ENCODE measurements around the gene IFI27L1. TPM values are rescaled to one million over a fixed set of nuclear protein-coding genes. Genes with fewer than 3 reads are reported as not detected.
A peak's percentile ranks its signal among the peaks of the same experiment; 100 is the strongest.

IFI27L1 gene
- total and polyA plus RNA-seq, 2 of the 13 experiments (the other 11 are each of a cell fraction or from before 2014, with no cell fraction given): 11.9 to 19.0 TPM

- TF ChIP-seq ZNF687 (CRISPR knock-in tag; IDR thresholded peaks at IDR 0.05): peak; percentile 52
- TF ChIP-seq ZNF160 (CRISPR knock-in tag; IDR thresholded peaks at IDR 0.05): no peak
- peak; percentile 18 for TF ChIP-seq XRCC5 (optimal IDR thresholded peaks at IDR 0.05; ENCODE audit: low read length)
- 0 out of 2 replicates have a peak, but pooled peaks have one; percentile 11 for TF ChIP-seq ARID5B (CRISPR knock-in tag; IDR thresholded peaks at IDR 0.05)
- 0 out of 2 replicates have a peak, but pooled peaks have one; percentile 27 for TF ChIP-seq HDAC1 (CRISPR knock-in tag; IDR thresholded peaks at IDR 0.05)
- TF ChIP-seq NR2F6 (IDR thresholded peaks at IDR 0.05): 0 out of 2 replicates have a peak, but pooled peaks have one; percentile 28
- TF ChIP-seq NR2F6 (CRISPR knock-in tag; IDR thresholded peaks at IDR 0.05): peak; percentile 63; the same call in 1 of the 2 replicates
- TF ChIP-seq CTCF (CRISPR knock-in tag; IDR thresholded peaks at IDR 0.05): peak; percentile 24; the same call in 1 of the 2 replicates
- 0 out of 2 replicates have a peak, but pooled peaks have one; percentile 14 for TF ChIP-seq BCL6 (CRISPR knock-in tag; IDR thresholded peaks at IDR 0.05)
- no peak for TF ChIP-seq MTA3 (CRISPR knock-in tag; IDR thresholded peaks at IDR 0.05)
- no peak for TF ChIP-seq ZNF281 (CRISPR knock-in tag; IDR thresholded peaks at IDR 0.05; ENCODE audit: borderline replicate concordance)
- no peak for TF ChIP-seq NONO (IDR thresholded peaks at IDR 0.05)
- TF ChIP-seq NONO (CRISPR knock-in tag; conservative IDR thresholded peaks at IDR 0.05): peak; percentile 46; the same call in 1 of the 2 replicates
- TF ChIP-seq ZNF788 (CRISPR knock-in tag; IDR thresholded peaks at IDR 0.05; ENCODE audit: borderline replicate concordance): peak; percentile 18; the same call in 1 of the 2 replicates
Measured at GRCh38 chr14:94041551-94042346, 39.4 kb upstream of the IFI27L1 start (continued).
